ENCODE measurements around the gene RENBP.

The RENBP gene

DNA sequence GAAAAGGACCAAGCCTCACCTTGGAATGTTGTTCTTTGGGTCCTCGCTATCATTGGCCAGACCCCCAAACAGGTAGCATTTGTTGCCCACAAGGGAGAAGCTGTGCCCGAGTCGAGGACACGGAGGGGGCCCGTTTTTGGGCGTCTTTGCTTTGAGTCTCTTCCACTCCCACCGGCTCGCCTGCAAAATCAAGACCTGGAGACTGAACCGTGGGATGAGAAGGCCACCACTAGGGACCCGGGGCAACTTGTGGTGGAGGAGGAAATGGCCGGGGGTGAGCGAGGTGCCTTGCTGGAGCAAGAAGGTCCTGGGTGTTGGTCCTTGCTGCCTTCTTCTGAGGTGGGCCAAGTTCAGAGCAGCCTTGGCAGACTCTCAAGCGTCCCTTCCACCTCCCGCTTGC is 19.7 kb upstream of the RENBP start:
- no peak for TF ChIP-seq CTCF (IDR thresholded peaks at IDR 0.05)

DNA sequence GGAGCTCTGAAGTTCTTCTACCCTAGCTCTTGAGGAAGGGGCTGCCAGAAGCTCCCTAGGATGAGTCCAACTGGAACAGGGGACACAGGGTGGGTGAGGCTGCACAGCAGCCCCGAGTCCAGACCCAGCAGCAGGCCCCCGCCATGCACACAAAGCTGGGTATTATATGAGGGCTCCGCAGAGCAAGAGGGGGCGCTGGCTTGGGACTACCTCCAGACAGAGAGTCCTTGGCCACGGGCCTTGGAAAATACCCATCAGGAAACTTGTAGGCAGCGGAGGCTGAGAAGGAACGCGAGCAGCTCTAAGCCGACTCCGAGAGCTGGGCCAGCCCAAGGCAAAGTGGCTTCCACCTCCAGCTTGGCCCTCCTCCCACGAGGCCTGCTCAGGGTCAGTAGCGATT is 19.1 kb upstream of the RENBP start:
- TF ChIP-seq CTCF (IDR thresholded peaks at IDR 0.05), result no peak

DNA sequence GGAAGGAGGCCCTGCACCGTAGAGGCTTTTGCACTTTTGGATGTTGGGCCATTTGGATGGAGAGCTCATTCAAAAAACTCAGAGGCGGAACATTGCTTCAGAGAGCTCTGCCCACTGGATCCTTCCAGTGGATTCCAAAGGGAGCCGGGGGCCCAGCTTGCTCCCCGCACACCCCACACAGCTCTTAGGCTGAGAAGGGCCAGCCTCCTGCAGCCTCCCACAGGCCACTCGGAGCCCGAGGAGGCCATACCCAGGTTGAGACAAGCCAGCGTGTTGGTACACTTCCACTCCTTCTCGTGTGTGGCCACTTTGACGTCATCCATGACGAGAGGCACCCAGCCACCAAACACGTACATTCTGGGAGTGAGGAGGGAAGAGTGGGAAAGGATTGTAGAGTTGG is 16.8 kb upstream of the RENBP start:
- no peak for TF ChIP-seq CTCF (IDR thresholded peaks at IDR 0.05)

DNA sequence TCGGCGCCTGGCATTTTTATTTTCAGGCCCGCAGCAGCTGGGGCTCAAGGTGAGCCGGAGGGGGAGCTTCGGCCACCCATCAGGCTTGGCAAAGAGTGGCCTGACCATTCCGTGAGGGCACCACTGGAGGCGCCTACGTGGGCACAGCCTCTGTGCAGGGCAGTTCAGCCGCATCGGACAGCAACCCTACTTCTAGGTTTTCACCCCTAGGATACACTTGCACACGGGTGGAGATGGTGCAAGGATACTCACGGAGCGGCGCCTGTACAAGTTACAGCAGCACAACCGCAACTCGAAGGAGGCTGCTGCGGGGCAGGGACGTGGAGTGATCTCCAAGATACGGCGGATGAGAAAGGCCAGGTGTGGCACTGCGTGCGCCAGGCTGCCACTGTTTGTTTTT is 16.3 kb upstream of the RENBP start:
- no peak for TF ChIP-seq CTCF (IDR thresholded peaks at IDR 0.05)

DNA sequence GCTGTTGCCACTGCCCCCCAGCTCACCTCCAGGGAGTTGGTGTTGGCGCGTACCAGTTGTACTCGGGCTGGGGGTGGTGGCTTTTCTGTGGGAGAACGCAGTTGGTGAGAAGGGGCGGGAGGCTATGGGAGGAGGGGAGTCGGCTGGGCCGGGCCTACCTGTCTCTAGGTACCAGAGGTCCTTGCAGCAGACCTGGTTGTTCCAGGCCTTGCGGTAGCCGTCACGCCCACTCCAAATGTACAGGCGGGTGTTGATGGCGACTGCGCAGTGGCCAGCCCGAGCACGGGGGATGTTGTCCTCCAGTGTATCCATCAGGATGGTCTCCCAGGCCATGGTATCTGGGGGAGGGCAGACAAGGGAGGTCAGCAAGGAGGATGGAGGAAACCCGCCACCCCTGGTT is 15.6 kb upstream of the RENBP start:
- TF ChIP-seq CTCF (IDR thresholded peaks at IDR 0.05), result no peak

DNA sequence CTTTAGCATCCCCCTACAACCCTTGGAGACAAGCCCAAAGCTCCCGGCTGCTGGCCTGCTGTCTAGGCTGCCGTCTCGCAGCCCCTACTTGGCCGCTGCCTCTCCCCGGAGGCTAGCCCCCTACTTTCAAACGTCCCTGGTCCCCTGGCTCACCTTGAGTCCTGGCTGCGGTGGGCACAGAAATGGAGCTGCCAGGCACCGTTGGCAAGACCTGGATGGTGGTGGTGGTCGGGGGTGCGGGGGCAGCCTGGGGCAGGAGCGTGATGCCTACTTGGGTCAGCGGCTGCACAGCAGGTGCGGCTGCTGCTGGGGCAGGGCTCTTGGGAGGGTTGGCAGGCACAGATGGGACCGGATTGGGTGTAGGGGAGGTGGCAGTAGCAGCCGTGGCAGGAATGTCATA is 15.2 kb upstream of the RENBP start:
- TF ChIP-seq CTCF (IDR thresholded peaks at IDR 0.05), result no peak

DNA sequence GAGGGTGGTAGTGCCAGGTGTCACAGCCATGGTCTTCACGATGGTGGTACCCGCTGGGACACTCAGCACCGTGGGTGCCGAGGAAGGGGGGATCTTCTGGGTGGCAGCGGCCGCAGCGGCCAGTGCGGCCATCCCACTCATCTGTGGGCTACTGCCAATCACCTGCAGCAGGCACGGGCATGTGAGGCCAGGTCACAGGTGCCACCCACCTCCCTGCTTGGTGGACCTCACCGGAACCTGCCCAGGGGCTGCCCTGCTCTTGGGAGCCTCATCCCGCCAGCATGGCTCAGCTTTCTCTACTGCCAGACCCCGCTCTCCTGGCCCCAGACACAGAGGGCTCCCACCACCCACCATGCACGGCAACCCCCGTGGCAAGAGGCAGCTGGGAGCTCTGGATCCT is 14.2 kb upstream of the RENBP start:
- TF ChIP-seq CTCF (IDR thresholded peaks at IDR 0.05), result no peak

DNA sequence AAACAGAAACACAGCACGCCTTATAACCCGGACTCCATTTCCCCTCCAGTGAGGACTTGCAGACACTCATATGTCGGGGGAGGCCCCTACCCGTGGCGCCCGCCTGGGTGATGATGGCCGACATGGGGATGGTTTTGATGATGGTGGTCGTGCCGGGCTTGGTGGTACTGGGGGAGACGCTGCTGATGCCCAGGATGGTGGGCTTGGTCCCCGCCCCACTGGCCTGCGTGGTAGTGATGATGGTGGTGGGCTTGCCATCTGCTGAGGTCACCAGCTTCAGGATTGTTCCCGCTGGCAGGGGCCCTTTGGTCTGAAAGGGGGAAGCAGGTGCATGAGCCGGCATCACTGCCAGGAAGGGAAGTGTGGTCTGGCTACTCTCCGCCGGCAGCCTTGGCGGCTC is 12.8 kb upstream of the RENBP start:
- TF ChIP-seq CTCF (IDR thresholded peaks at IDR 0.05), result no peak
